SK-N-SH (cell line): ENCODE data around the gene PNO1. TPM values are rescaled to one million over a fixed set of nuclear protein-coding genes. Genes with fewer than 3 reads are reported as not detected.

Experiments used
- CTCF ChIA-PET: fragments of 300-600, 350-600 bp; formaldehyde crosslinking; extraction: SDS; loops from one replicate; lab custom pipeline; 2021; lab: Yijun Ruan, JAX
- POLR2A ChIA-PET: fragments of 350-600 bp; sonication (Branson Sonifier 250); formaldehyde crosslinking; extraction: SDS; loops from one replicate; lab custom pipeline; 2020; ENCODE audit warnings: antibody characterized with exemption, inconsistent platforms; lab: Yijun Ruan, JAX
- DNase-seq: peaks from one replicate; pipeline ENCODE4 v3.0.0; 2012
- H2AFZ ChIP-seq: fragments of 200-600 bp; sonication (generic); 2 replicates; pipeline ENCODE4 v1.8.1; 2016; ENCODE audit warnings: antibody characterized with exemption, mild to moderate bottlenecking, low read depth
- H3F3A ChIP-seq: fragments of 200-600 bp; sonication (generic); replicated peaks from 2 replicates; pipeline ENCODE3; 2016; ENCODE audit warnings: antibody characterized with exemption, mild to moderate bottlenecking; ENCODE audit not compliant: insufficient read depth
- H3K27ac ChIP-seq, 2 experiments: fragments of 200-500 bp in 1 of 2; fragments of 200-600 bp in 1 of 2; sonication (Bioruptor generic) in 1 of 2; sonication (generic), shearing (Covaris generic) in 1 of 2; 2 replicates each; pipeline versions ENCODE4 v1.5.1 to v1.6.1; 2014 to 2016; ENCODE audit warnings: low read depth in 2 of 2, inconsistent platforms in 1 of 2, low read length in 1 of 2, mild to moderate bottlenecking in 1 of 2, mixed read lengths in 1 of 2
- H3K27me3 ChIP-seq: fragments of 200-600 bp; sonication (generic), shearing (Covaris generic); 2 replicates; pipeline ENCODE4 v1.6.1; 2016; ENCODE audit warnings: mixed run types; ENCODE audit not compliant: insufficient read depth
- H3K36me3 ChIP-seq, 2 experiments: fragments of 200-500 bp in 1 of 2; fragments of 200-600 bp in 1 of 2; sonication (Bioruptor generic) in 1 of 2; sonication (generic) in 1 of 2; replicated peaks in 1 of 2; 2 replicates each; pipeline versions ENCODE3 to v1.5.1; 2014 to 2016; ENCODE audit warnings: low read length in 1 of 2, mild to moderate bottlenecking in 1 of 2; ENCODE audit not compliant: insufficient read depth in 2 of 2, control insufficient read depth in 1 of 2
- H3K4me1 ChIP-seq, 2 experiments: fragments of 200-500 bp in 1 of 2; fragments of 200-600 bp in 1 of 2; sonication (Bioruptor generic) in 1 of 2; sonication (generic), shearing (Covaris generic) in 1 of 2; 2 replicates each; pipeline versions ENCODE4 v1.5.1 to v1.6.1; 2014 to 2016; ENCODE audit warnings: low read depth in 1 of 2, low read length in 1 of 2, mixed run types in 1 of 2; ENCODE audit not compliant: insufficient read depth in 2 of 2, control insufficient read depth in 1 of 2
- H3K4me2 ChIP-seq: fragments of 200-600 bp; sonication (generic), shearing (Covaris generic); 2 replicates; pipeline ENCODE4 v1.6.1; 2017; ENCODE audit warnings: mixed run types
- H3K4me3 ChIP-seq, 2 experiments: fragments of 200-500 bp in 1 of 2; fragments of 200-600 bp in 1 of 2; sonication (Bioruptor generic) in 1 of 2; sonication (generic), shearing (Covaris generic) in 1 of 2; 2 replicates each; pipeline versions ENCODE4 v1.5.1 to v1.8.1; 2014 to 2016; ENCODE audit warnings: low read depth in 2 of 2, inconsistent platforms in 1 of 2, low read length in 1 of 2, mild to moderate bottlenecking in 1 of 2, mixed read lengths in 1 of 2, moderate library complexity in 1 of 2
- H3K79me2 ChIP-seq: fragments of 200-600 bp; sonication (generic); 2 replicates; pipeline ENCODE4 v1.8.1; 2017; ENCODE audit warnings: mild to moderate bottlenecking; ENCODE audit not compliant: insufficient read depth
- H3K9ac ChIP-seq: fragments of 200-600 bp; sonication (generic); 2 replicates; pipeline ENCODE4 v1.6.1; 2017; ENCODE audit warnings: mixed run types
- H3K9me2 ChIP-seq: fragments of 200-600 bp; sonication (generic); 2 replicates; pipeline ENCODE4 v1.6.1; 2017; ENCODE audit warnings: mixed run types
- H3K9me3 ChIP-seq: fragments of 200-600 bp; sonication (generic); 2 replicates; pipeline ENCODE4 v1.6.1; 2017; ENCODE audit warnings: mixed run types, mild to moderate bottlenecking, moderate library complexity
- H4K20me1 ChIP-seq: fragments of 200-600 bp; sonication (generic); 2 replicates; pipeline ENCODE4 v1.6.1; 2017; ENCODE audit warnings: mild to moderate bottlenecking, mixed run types; ENCODE audit not compliant: insufficient read depth
- CHD2 ChIP-seq: fragments of 150-350 bp; IDR thresholded peaks from 2 replicates; pipeline ENCODE4 v1.6.1; 2018; ENCODE audit warnings: low read length; ENCODE audit not compliant: partially characterized antibody
- ELF1 ChIP-seq: IDR thresholded peaks from 2 replicates; pipeline ENCODE4 v1.4.0; 2012
- EP300 ChIP-seq, 2 experiments: IDR thresholded peaks; 2 replicates each; pipeline versions ENCODE4 v1.4.0 to v1.6.1; 2012; ENCODE audit warnings: borderline replicate concordance in 1 of 2, low read depth in 1 of 2, low read length in 1 of 2
- EZH2phosphoT487 ChIP-seq: fragments of 200-600 bp; sonication (generic); IDR thresholded peaks from 2 replicates; pipeline ENCODE4 v1.6.1; 2017; ENCODE audit warnings: low read depth, mixed run types, mild to moderate bottlenecking, antibody characterized with exemption, moderate library complexity, borderline replicate concordance
- FOXJ3 ChIP-seq: sonication (generic); formaldehyde crosslinking; IDR thresholded peaks from 2 replicates; pipeline ENCODE4 v1.5.1; 2020; ENCODE audit warnings: mild to moderate bottlenecking, missing genetic modification reagents
- GABPA ChIP-seq: IDR thresholded peaks from 2 replicates; pipeline ENCODE4 v1.4.0; 2012; ENCODE audit warnings: low read depth, mild to moderate bottlenecking
- GATA2 ChIP-seq: sonication (generic); formaldehyde crosslinking; IDR thresholded peaks from 2 replicates; pipeline ENCODE4 v1.5.0; 2020; ENCODE audit warnings: mild to moderate bottlenecking, missing genetic modification reagents
- MEF2A ChIP-seq: IDR thresholded peaks from 2 replicates; pipeline ENCODE4 v1.4.0; 2012; ENCODE audit warnings: low read depth, borderline replicate concordance
- NRF1 ChIP-seq: IDR thresholded peaks from 2 replicates; pipeline ENCODE4 v1.6.1; 2012; ENCODE audit warnings: low read depth, mild to moderate bottlenecking, low read length
- POLR2AphosphoS5 ChIP-seq: IDR thresholded peaks from 2 replicates; pipeline ENCODE4 v1.6.1; 2012; ENCODE audit warnings: low read depth, low read length
- REST ChIP-seq: IDR thresholded peaks from 2 replicates; pipeline ENCODE4 v1.6.1; 2012; ENCODE audit warnings: mild to moderate bottlenecking, low read depth, low read length, moderate library complexity
- RFX5 ChIP-seq: IDR thresholded peaks from 2 replicates; pipeline ENCODE4 v1.6.1; 2012; ENCODE audit warnings: mild to moderate bottlenecking, improper control_type of control experiment, low read length
- RXRA ChIP-seq: IDR thresholded peaks from 2 replicates; pipeline ENCODE4 v1.4.0; 2012; ENCODE audit warnings: low read depth, mild to moderate bottlenecking, borderline replicate concordance
- SIN3A ChIP-seq: IDR thresholded peaks from 2 replicates; pipeline ENCODE4 v1.6.1; 2012; ENCODE audit warnings: low read depth, mild to moderate bottlenecking, low read length, moderate library complexity, borderline replicate concordance
- TAF1 ChIP-seq: IDR thresholded peaks from 2 replicates; pipeline ENCODE4 v1.6.1; 2012; ENCODE audit warnings: low read depth, mild to moderate bottlenecking, low read length, moderate library complexity, borderline replicate concordance
- YY1 ChIP-seq: IDR thresholded peaks from 2 replicates; pipeline ENCODE4 v1.4.0; 2012; ENCODE audit warnings: low read depth, mild to moderate bottlenecking
- ZBTB33 ChIP-seq: IDR thresholded peaks from 2 replicates; pipeline ENCODE4 v1.4.0; 2012; ENCODE audit warnings: low read depth, borderline replicate concordance
- WGBS: methylation state at CpG from one replicate; pipeline ENCODE4 v1.1.6; 2017; ENCODE audit warnings: low lambda C conversion rate; 5-methylcytosine and 5-hydroxymethylcytosine counted together
- polyA plus RNA-seq, 3 experiments: library from polyadenylated mRNA; depleted of rRNA; stranded (reverse); fragments of >200 nt; gene quantifications; 2 replicates each; pipeline ENCODE4 v1.2.3, GENCODE V29; 2012
- TF ChIP-seq, protein P1 (sequence below): IDR thresholded peaks from 2 replicates; pipeline ENCODE4 v1.4.0; 2012; ENCODE audit warnings: low read depth
- TF ChIP-seq, protein P2 (sequence below): fragments of 150-350 bp; IDR thresholded peaks from 2 replicates; pipeline ENCODE4 v1.6.1; 2016; ENCODE audit warnings: mild to moderate bottlenecking, low read depth, low read length
- TF ChIP-seq, protein P3 (sequence below): IDR thresholded peaks from 2 replicates; pipeline ENCODE4; 2012

PNO1 gene
- polyA plus RNA-seq, 1 of the 3 experiments (the other 2 are of a cell fraction), result 20.6 TPM

GRCh38 chr2:68125821-68126220, 31.9 kb upstream of the PNO1 start:
- Histone ChIP-seq H3K9me2 (no peaks in the 10 kb centered on the region), H2AFZ (no peak overlapping the region), H3K9me3 (no peaks in the 10 kb centered on the region), H3K36me3 (peaks cover 3 to 6% of the 10 kb centered on the region in 2 experiments), H3K4me1 (peaks cover 0 to 7% of the 10 kb centered on the region in 2 experiments; a peak in 1 of 4 replicates), H3K4me3 (no peak overlapping the region), H3K79me2 (no peaks in the 10 kb centered on the region), H4K20me1 (no peaks in the 10 kb centered on the region), H3F3A (no peaks in the 10 kb centered on the region), H3K4me2 (no peak overlapping the region), H3K27ac (no peak overlapping the region), H3K9ac (no peak overlapping the region), H3K27me3 (no peaks in the 10 kb centered on the region)
- WGBS, result 93% methylated on average over 5 of the region's 5 CpGs
- CTCF ChIA-PET, result interaction anchor here (1.0 to 2.2 kb wide), 3 partner anchors 11 to 316 kb away, joined by 3 to 11 read pairs (median 4); no protein-coding TSS in a partner anchor
- DNase-seq, result no peak
- POLR2A ChIA-PET, result no interaction called here
- TF ChIP-seq TAF1 (no peak), RXRA (no peak), ELF1 (no peak), ZBTB33 (no peak), POLR2AphosphoS5 (no peak), CHD2 (no peak), NRF1 (no peak), FOXJ3 (no peak), RFX5 (no peak), EP300 (IDR thresholded peaks at IDR 0.05; ENCODE audit: borderline replicate concordance in 1 of 2, low read depth in 1 of 2, low read length in 1 of 2) (no peak), REST (no peak), EZH2phosphoT487 (no peak), YY1 (no peak), GABPA (no peak), GATA2 (no peak), MEF2A (no peak), SIN3A (no peak)
- TF ChIP-seq, protein P1, sequence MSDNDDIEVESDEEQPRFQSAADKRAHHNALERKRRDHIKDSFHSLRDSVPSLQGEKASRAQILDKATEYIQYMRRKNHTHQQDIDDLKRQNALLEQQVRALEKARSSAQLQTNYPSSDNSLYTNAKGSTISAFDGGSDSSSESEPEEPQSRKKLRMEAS, result no peak
- TF ChIP-seq, protein P2, sequence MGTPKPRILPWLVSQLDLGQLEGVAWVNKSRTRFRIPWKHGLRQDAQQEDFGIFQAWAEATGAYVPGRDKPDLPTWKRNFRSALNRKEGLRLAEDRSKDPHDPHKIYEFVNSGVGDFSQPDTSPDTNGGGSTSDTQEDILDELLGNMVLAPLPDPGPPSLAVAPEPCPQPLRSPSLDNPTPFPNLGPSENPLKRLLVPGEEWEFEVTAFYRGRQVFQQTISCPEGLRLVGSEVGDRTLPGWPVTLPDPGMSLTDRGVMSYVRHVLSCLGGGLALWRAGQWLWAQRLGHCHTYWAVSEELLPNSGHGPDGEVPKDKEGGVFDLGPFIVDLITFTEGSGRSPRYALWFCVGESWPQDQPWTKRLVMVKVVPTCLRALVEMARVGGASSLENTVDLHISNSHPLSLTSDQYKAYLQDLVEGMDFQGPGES, result no peak
- TF ChIP-seq, protein P3, sequence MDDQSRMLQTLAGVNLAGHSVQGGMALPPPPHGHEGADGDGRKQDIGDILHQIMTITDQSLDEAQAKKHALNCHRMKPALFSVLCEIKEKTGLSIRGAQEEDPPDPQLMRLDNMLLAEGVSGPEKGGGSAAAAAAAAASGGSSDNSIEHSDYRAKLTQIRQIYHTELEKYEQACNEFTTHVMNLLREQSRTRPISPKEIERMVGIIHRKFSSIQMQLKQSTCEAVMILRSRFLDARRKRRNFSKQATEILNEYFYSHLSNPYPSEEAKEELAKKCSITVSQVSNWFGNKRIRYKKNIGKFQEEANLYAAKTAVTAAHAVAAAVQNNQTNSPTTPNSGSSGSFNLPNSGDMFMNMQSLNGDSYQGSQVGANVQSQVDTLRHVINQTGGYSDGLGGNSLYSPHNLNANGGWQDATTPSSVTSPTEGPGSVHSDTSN, result no peak
